NT2/D1 (cell line): Measurements from ENCODE around the gene RPS6KA2.

Source experiments
- YY1 ChIP-seq: IDR thresholded peaks from 2 replicates; pipeline ENCODE4 v1.6.1; 2011; ENCODE audit not compliant: insufficient read length, insufficient read depth
- ZNF274 ChIP-seq: IDR thresholded peaks from 2 replicates; pipeline ENCODE4 v1.6.1; 2011; ENCODE audit warnings: mild to moderate bottlenecking, low read depth, low read length

DNA sequence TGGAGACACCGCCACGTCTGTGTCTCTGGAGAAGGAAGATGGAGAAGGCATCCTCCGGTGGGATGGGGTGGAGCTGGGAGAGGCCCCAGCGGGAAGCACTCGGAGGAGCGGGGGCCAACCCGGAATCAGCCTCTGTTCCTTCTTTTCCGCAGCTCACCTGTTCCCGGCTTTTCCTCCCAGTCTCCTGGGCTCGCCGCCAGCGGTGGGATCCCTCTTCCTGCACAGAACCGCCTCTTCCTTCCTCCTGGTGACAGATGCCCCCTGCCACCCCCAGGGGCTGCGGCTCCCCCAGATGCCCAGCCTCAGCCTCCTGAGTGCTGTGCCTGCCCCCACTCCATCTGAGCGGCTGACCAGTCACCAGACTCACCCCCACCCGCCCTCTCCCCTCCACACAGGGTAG is 63.9 kb downstream of the RPS6KA2 start:
- TF ChIP-seq YY1 (no peak), ZNF274 (no peak)
